Stimulated activated CD8-positive, alpha-beta memory T cell treated with anti-CD3 and anti-CD28 coated beads, Interleukin-7, amount 100 ng/mL, for 48 hours (primary cell): ENCODE data around the gene RERE.
"Not testable (repeated sequence)": the region's sequence is repeated elsewhere in the genome, so short reads cannot be mapped to it uniquely, and the experiment has no call there.

Source experiments
- DNase-seq, 2 donors: peaks; one replicate each; pipeline ENCODE4 v3.0.0-alpha.2; 2020; ENCODE audit warnings: low read depth in 1 of 2; ENCODE audit errors: extremely low read depth in 1 of 2

The RERE gene

DNA sequence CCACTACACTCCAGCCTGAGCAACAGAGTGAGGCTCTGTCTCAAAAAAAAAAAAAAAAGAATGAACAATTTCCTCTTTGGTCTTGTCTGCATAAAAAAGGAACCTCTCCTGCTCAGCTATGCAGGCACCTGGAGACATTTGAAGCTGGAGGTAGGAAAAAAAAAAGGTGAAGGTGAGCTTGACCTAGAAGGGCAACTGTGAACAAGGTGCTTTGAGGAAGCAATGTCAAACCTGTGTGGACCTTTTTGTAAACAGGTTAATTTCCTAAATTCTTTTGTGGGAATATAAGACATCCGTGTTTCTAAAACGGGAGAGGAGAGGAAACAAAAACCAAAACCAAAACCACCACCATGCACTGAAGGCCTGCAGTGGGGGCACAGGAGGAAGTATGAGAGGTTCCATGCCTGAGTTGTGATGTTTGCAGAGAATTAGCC lies 422.0 kb downstream of the RERE start:
- DNase-seq = no peak

DNA sequence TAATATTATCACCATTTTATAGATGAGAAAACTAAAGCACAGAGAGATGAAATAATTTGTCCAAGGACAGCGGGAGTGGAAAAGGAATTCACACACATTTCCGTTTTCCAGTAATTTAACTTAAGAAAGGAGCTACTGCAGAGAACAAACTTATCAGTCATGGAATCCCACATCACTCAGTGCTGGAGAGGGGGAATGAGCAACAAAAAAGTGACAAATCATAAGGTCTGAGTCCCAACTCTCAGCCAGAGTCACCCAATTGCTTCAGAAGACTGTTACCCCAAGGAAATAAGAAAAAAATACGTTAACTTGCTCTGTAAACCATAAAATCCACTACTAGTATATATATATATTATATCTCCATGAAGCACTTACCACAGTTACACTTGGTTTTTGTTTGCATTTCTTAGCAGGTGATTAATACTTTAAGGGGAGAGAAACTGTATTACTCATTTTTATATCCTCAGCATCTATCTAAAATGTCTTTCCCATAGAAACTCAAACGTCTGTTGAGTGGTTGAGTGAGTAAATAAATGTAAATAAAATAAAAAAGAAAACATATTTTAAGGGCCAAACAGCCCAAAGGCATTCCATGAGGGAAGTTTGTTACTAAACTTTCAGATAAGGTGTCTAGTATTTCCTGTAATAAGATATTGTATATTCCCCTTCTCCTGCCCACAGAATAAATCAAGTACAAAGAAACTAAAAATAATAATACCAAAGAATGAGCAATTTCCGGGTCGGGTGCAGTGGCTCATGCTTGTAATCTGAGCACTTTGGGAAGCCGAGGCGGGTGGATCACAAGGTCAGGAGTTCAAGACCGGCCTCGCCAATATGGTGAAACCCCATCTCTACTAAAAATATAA lies 422.8 kb downstream of the RERE start:
- no peak for DNase-seq

DNA sequence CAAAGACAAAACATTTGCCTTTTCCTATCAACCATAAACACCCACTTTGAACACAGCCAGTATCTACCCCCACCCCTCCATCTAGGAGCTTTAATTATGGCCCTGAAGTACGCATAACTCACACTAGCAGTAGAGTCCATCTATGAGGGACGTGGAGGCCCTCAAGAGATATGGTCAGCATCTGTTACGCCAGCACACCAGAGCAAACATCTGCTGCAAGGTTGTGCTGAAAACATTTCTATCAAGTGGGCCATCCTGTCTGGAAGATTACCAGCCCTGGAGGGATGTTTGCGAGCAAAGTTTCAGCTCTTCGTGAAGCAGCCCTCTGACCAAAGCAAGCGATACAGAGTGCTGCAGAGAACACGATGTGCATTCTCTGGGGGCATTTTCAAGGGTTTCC lies 424.9 kb downstream of the RERE start:
- DNase-seq = no peak

DNA sequence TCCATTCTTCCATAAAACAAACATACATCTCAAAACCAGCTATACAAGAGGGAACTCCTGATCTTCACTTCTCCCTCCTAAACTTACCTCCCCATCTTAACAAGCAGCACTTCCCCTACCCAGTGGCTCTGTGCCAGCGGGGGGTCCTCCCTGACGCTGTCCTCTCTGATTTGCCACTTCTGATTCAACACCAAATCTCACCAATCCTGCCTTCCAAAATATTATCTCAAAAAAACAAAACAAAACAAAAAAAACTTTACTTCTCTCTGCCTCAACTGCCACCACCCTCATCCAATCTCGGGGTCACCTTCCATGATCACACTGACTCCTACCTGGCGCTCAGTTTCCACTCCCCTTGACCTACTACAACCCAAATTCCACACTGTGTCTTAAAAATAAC lies 426.7 kb downstream of the RERE start:
- DNase-seq = no peak

DNA sequence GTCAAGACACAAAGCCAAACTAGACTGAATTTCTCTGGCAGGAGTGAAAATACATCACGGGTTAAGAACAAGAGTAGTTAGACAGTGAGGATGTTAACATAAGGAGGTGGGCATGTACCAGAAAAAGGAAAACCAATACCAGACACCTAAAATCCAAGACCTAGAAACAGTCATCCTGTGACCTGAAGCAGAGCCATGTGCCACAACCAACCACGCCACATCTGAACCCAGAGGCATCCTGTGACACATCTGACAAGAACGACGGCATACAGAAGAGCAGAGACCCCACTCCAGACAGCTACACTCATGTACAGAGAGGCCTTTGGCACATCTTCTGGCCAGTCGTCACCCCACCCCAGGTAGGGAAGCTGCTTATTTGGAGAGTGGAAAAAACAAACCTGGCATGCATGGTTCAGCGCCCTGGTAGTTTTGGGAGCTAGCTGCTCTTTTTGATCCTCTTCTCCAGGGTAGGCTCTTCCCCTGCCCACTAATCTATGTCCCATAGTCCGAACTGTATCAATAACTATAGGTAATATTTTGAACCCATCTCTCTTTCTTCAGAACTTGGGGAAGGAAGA lies 427.4 kb downstream of the RERE start:
- no peak for DNase-seq

GRCh38 chr1:8388732-8389562 lies 428.5 kb downstream of the RERE start:
- DNase-seq = no peak

DNA sequence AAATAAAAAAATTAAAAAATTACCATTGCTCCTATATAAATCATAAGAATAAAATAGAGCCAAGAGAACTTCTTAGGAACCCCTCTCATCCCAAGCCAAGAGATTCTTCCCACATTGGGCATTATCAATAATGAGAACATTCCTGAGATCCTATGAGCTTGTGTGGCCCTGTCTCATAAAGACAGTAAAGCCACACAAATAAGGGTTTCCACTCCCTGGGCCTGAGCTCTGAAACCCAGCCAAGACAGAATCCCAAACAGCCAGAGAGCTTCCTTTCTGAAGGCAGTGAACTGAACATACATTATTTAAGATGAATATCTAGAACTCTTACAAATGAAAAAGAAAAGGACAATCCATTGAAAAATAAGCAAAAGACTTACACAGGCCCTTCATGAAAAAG lies 431.2 kb downstream of the RERE start:
- no peak for DNase-seq

GRCh38 chr1:8384577-8384976 lies 432.9 kb downstream of the RERE start:
- DNase-seq = no peak

DNA sequence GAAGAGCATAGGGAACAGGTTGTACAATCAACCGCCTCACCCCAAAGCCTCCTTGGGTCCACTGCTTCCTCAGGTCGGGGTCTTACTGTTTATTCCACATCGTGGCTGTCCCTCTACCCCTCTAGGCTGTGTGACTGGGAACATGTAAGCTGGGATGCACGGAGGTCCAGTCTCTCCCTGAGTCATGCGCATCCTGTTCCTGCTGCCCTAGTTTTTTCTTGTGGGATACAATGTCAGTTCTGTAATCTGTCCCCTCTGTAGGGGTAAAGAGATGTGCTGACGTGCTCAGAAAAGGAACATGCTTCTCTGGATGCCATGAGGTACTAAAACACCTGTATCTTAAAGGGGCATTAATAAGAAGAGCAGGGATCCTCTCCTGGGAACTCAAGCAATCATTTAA lies 433.4 kb downstream of the RERE start:
- no peak for DNase-seq

DNA sequence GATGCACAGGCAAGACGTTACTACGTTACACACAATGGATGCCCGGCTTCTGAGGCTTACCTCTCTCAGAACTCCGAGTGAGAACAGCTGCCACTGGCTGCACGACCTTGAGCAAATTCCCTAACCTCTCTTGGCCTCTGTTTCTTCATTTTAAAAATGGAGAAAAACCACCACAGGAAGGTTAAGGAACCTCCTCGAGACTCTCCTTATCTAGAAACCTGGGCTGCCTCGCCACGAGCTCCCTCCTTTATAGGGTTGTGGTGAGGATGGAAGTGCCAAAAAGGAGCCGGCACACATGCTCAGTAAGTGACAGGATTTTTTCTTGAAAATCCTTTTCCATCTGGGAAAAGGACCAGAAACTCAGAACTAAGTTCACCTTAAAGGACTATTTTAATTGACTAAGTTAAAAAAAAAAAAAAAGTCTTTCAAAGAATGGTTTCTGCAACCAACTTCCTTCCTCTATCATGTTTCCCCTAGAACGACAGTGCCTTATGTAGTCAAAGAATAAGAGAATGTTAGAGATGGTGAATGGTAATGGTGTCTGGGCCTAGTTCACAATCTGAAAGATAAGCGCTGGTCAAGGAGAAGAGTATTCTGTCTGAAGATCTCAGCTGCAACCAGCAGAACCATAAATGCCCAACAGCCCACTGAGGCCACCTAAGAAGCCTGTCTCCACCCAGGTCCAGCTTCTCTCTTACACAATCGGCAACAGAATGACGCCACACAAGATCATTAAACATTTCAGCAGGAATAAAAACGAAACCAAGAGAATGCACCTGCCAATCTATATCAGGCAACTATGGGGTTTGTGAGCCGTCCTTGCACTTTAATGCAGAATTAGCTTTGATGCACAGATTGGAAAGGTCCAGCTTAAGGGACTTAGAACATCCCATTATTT lies 434.6 kb downstream of the RERE start:
- DNase-seq = no peak

- no peak for DNase-seq
Observed at GRCh38 chr1:8382051-8382505, 435.4 kb downstream of the RERE start.

- no peak for DNase-seq
Observed at GRCh38 chr1:8381618-8382017, 435.8 kb downstream of the RERE start.

GRCh38 chr1:8380310-8380709 lies 437.1 kb downstream of the RERE start:
- not testable (repeated sequence) for DNase-seq

DNA sequence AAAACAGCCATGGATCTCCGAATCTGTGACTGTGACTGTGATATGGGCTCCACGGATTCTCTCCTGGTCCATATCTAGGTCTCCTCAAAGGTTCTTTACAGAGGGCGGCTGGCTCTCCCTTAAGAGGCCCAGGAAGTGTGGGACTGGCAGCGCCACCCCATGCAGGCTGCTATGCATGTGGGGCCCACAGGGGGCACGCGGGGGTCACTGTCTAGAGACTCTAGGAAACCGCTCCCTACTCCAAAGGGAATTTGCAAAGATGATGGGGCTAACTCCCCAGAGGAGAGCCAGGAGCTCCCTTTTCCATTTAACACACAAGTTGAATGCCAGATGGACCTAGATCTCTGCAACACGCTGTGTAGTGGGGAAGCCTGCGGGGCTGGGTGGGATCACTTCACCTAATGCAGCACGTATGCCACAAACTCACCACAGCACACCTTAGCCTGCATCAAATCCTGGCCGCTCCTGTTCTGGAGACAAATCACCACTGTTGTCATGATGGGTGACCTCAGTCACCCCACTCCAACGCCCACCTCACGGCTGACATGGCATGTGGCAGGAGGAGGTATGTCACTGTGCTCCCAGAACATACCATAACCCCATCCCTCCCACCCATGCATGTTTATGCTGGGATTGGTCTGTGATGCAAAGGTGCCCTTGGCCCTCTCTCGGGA lies 437.8 kb downstream of the RERE start:
- DNase-seq = no peak

DNA sequence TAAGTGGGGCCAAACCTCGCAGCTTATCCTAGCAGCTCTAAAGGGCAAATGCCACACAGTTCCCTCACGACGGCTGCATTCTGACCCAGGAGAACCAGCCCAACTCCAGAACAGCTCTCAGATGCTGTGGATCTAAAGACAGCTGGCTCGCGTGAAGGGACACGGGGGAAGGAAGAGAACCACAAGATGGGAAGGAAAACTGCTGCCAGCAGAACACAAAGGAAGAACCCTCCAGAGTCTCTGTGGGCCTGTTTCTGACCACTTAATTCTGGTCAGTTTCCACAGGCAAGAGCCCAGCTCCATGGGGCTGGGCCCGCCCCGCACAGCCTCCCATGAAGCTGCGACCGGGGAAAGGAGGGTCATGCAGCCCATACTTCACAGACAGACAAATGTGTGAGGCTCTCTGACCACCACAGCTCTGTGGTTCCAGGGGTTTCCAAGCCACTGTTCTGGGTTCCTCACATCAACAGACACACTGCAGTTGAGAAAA lies 438.4 kb downstream of the RERE start:
- no peak for DNase-seq

DNA sequence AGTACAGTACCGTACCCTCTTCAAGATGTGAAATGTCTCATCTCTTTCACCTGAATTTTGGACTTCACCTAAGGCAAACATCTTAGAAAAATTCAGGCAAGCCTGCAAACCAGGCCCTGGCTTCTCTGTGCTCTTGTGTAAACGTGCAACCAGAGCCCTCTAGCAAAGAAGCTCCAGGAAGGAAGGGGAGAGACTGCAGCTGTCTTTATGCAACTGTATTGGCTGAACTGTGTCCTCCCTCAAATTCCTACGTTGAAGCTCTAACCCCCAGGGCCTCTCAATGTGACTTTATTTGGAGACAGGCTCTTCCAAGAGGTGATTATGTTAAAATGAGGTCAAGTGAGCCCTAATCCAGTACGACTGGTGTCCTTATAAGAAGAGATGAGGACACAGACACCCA lies 439.3 kb downstream of the RERE start:
- no peak for DNase-seq

DNA sequence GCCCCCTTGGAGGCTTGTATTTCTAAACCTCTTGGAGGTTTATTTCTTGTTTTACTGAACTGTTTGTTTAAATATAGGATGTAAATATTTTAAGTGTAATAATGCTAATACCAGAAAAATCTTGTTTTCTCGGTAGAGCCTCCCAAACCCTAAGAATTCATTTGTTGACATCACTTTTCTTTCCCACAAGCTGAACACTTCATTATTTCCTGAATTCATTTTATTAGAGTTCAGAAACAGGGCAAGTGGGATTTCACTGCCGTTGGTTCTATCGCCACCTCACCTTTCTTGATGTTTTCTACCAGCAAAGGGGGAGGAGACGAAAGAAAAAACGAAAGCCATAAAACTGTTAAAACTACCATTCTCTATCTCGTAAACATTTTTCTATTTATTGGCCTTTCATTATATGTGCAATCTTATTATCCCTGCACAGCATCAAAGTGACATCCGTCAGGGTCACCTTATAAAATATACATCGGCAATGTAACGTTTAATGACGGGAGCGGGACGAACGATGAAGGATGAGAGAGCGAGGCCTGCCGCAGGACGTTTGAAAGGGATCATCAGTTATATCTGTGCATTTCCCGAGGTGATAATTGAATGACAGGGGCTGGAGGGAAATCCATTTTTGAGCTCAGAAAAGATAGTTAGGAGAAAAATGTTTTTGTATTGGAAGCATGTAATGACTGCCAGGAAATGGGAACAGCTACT lies 440.0 kb downstream of the RERE start:
- no peak for DNase-seq

GRCh38 chr1:8376358-8376840 lies 441.0 kb downstream of the RERE start:
- DNase-seq = no peak

GRCh38 chr1:8374812-8375211 lies 442.6 kb downstream of the RERE start:
- no peak for DNase-seq
